HEK293 (cell line): ENCODE results near the gene PLIN5.

Experiments
- CTCF ChIP-seq: fragments of 450-650 bp; formaldehyde crosslinking; IDR thresholded peaks from 2 replicates; pipeline ENCODE4 v1.5.1; 2016; ENCODE audit warnings: missing biosample characterization, missing genetic modification characterization
- ELK4 ChIP-seq: IDR thresholded peaks from 2 replicates; pipeline ENCODE4 v1.6.1; 2011; ENCODE audit warnings: mild to moderate bottlenecking, low read depth, low read length, borderline replicate concordance
- ZNF214 ChIP-seq: fragments of 450-650 bp; formaldehyde crosslinking; IDR thresholded peaks from 2 replicates; pipeline ENCODE4 v1.5.1; 2017; ENCODE audit warnings: missing biosample characterization, mild to moderate bottlenecking, missing genetic modification characterization, borderline replicate concordance
- ZNF239 ChIP-seq: fragments of 450-650 bp; formaldehyde crosslinking; IDR thresholded peaks from 2 replicates; pipeline ENCODE4 v1.5.1; 2016; ENCODE audit warnings: missing biosample characterization, missing genetic modification characterization
- ZNF266 ChIP-seq: fragments of 450-650 bp; formaldehyde crosslinking; IDR thresholded peaks from 2 replicates; pipeline ENCODE4 v1.5.1; 2016; ENCODE audit warnings: missing biosample characterization, missing genetic modification characterization, low read depth
- ZSCAN16 ChIP-seq: fragments of 450-650 bp; formaldehyde crosslinking; IDR thresholded peaks from 2 replicates; pipeline ENCODE4 v1.5.1; 2016; ENCODE audit warnings: missing biosample characterization, missing genetic modification characterization

- TF ChIP-seq ZNF214 (tag by site-specific recombination): no peak
- no peak for TF ChIP-seq ZNF266 (tag by site-specific recombination)
- no peak for TF ChIP-seq CTCF (tag by site-specific recombination)
- no peak for TF ChIP-seq ZNF239 (tag by site-specific recombination)
- no peak for TF ChIP-seq ELK4
- peak; percentile 94 for TF ChIP-seq ZSCAN16 (tag by site-specific recombination)
Observed at GRCh38 chr19:4566402-4567051, 31.5 kb upstream of the PLIN5 start.
